HEK293 (cell line): ENCODE data around the gene SLC38A4.

ENCODE experiments used
- CTCF ChIP-seq: fragments of 450-650 bp; formaldehyde crosslinking; IDR thresholded peaks from 2 replicates; pipeline ENCODE4 v1.5.1; 2016; ENCODE audit warnings: missing biosample characterization, missing genetic modification characterization
- KLF10 ChIP-seq: fragments of 450-650 bp; IDR thresholded peaks from 2 replicates; pipeline ENCODE4 v1.5.1; 2018; ENCODE audit warnings: missing biosample characterization, mild to moderate bottlenecking, missing genetic modification characterization
- ZNF701 ChIP-seq: fragments of 450-650 bp; formaldehyde crosslinking; IDR thresholded peaks from 2 replicates; pipeline ENCODE4 v1.5.1; 2016; ENCODE audit warnings: missing biosample characterization, missing genetic modification characterization
- ZSCAN23 ChIP-seq: fragments of 450-650 bp; formaldehyde crosslinking; IDR thresholded peaks from 2 replicates; pipeline ENCODE4 v1.5.1; 2016; ENCODE audit warnings: missing biosample characterization, missing genetic modification characterization

DNA sequence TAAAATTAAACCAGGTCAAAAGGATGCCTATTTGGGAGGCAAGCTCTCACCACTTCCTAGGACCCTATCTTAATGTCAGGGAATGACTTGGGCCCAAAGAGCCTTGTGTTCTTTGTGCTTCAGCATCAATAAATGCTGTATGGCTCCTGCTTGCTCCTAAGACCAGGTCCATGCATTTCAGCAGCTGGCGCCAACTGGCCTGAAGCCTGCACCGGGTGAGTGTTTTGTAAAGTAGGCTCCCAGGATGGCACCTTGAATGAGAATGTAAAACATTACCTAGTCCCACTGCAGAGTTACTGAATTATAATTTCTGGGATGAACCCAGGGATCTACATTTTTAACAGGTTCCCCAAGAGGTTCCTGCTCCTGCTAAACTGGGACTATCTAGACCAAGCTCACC is 16.1 kb upstream of the SLC38A4 start:
- TF ChIP-seq ZNF701 (tag by site-specific recombination) (no peak), CTCF (no peak), KLF10 (tag by site-specific recombination) (no peak), ZSCAN23 (tag by site-specific recombination) (no peak)
